HG03575 (cell line): ENCODE results near the gene KLHDC3.
A peak's percentile ranks its signal among the peaks of the same experiment; 100 is the strongest.

Source experiments
- ATAC-seq: cut with Tn5 transposase; IDR thresholded peaks from one replicate; pipeline ENCODE4 v1.9.1; 2021; ENCODE audit not compliant: unreplicated experiment, insufficient number of reproducible peaks, low FRiP score; ENCODE audit errors: extremely low read depth

The KLHDC3 gene

GRCh38 chr6:43052225-43052841 is 38.3 kb downstream of the KLHDC3 start:
- ATAC-seq, result no peak

- no peak for ATAC-seq
Measured at GRCh38 chr6:43052842-43053544, 38.9 kb downstream of the KLHDC3 start.

GRCh38 chr6:43053545-43054205 is 39.6 kb downstream of the KLHDC3 start, which contains the start of gene CUL7:
Gene CUL7, minus strand, starts transcription at chr6:43053851. Its CDS starts 1,063 bp downstream, at chr6:43052788.
- ATAC-seq, result no peak

GRCh38 chr6:43054206-43054943 is 40.3 kb downstream of the KLHDC3 start:
- no peak for ATAC-seq

- ATAC-seq, result no peak
Measured at GRCh38 chr6:43055966-43056365, 41.9 kb downstream of the KLHDC3 start.

GRCh38 chr6:43058531-43058930 is 44.5 kb downstream of the KLHDC3 start:
- ATAC-seq, result no peak

GRCh38 chr6:43059168-43060033 is 45.4 kb downstream of the KLHDC3 start, which contains the start of the genes KLC4 and MRPL2:
Gene KLC4, plus strand, starts transcription at chr6:43059631. Its CDS starts 1,705 bp downstream, at chr6:43061336.
Gene MRPL2, minus strand, starts transcription at chr6:43059434. Its CDS starts 53 bp downstream, at chr6:43059381.
- peak; percentile 80 for ATAC-seq

- no peak for ATAC-seq
Measured at GRCh38 chr6:43060034-43060754, 46.1 kb downstream of the KLHDC3 start.

GRCh38 chr6:43060755-43061633 is 46.9 kb downstream of the KLHDC3 start:
- ATAC-seq, result no peak

GRCh38 chr6:43061861-43062260 is 47.8 kb downstream of the KLHDC3 start:
- no peak for ATAC-seq

- ATAC-seq, result no peak
Measured at GRCh38 chr6:43062818-43063217, 48.8 kb downstream of the KLHDC3 start.

- no peak for ATAC-seq
Measured at GRCh38 chr6:43070028-43070632, 56.1 kb downstream of the KLHDC3 start.
